ENCODE results near the gene C4orf50. TPM values are rescaled to one million over a fixed set of nuclear protein-coding genes. Genes with fewer than 3 reads are reported as not detected.

Gene C4orf50
- total and polyA plus RNA-seq, 8 donors, result 0.01 to 0.10 (median 0.01) TPM; not detected in 1

- H3K27ac ChIP-seq, result peak overlapping the region in 1 of 2 donors; percentile 50
- peaks cover 57 to 88% of the 10 kb centered on the region in 2 donors for H3K27me3 ChIP-seq
- H3K4me1 ChIP-seq, result peaks cover 0 to 42% of the 10 kb centered on the region in 2 donors
- no peak for TF ChIP-seq CTCF (IDR thresholded peaks at IDR 0.05)
- intact Hi-C loops (cut with DNase I), result no loop called here
- DNase-seq (peak in 1 of 4 donors; percentile 75), ATAC-seq (no peak)
- peak overlapping the region; percentile 17 to 45 for H3K4me3 ChIP-seq
- no peaks in the 10 kb centered on the region for H3K9me3 ChIP-seq
- H3K36me3 ChIP-seq, result no peaks in the 10 kb centered on the region
Observed at GRCh38 chr4:5887361-5888221, 130.6 kb downstream of the C4orf50 start.

DNA sequence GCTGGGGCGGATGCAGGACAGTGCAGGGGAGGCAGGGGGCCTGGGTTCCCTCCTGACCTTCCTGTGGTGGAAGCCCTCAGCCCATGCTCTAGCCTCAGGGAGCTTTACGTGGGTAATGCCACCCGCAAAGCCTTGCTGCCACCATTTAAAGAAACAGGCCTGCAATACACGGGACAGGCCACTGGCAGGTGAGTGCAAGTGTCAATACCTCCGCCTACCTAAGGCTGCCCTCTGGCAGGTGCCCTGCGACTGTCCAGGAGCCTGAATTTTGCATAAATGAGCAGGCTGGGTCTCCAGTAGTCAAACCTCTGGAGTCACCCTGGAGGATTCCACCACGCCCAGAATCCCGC is 131.2 kb downstream of the C4orf50 start:
- DNase-seq (no peak), ATAC-seq (no peak)
- Histone ChIP-seq H3K9me3 (no peaks in the 10 kb centered on the region), H3K4me1 (peaks cover 0 to 41% of the 10 kb centered on the region in 2 donors), H3K27me3 (peaks cover 51 to 82% of the 10 kb centered on the region in 2 donors), H3K4me3 (peak overlapping the region; percentile 17 to 45), H3K36me3 (no peaks in the 10 kb centered on the region), H3K27ac (no peak overlapping the region)
- TF ChIP-seq CTCF (IDR thresholded peaks at IDR 0.05), result no peak
- intact Hi-C loops (cut with DNase I), result no loop called here

DNA sequence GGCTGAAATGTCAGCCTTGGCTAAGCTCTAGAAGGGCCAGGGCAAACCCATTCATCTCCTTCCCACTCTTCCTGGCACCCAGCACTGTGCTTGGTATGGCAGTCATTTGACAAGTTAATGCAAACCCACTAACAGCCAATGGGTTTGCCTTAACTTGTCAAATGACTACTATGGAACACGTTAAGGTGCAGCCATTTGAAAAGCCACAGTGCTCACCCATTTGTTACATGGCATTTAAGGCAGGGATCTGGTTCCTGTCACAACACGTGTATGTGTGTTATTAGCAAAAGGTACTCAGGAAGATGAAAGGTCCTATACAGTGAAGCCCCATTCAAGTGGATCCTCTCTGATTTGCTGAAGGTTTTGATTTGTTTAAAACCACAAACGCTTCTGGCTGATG is 132.5 kb downstream of the C4orf50 start:
- intact Hi-C loops (cut with DNase I), result no loop called here
- H3K27me3 ChIP-seq, result peaks cover 41 to 70% of the 10 kb centered on the region in 2 donors
- no peak for DNase-seq
- TF ChIP-seq CTCF (IDR thresholded peaks at IDR 0.05), result no peak
- H3K36me3 ChIP-seq, result no peaks in the 10 kb centered on the region
- H3K4me1 ChIP-seq, result peaks cover 0 to 35% of the 10 kb centered on the region in 2 donors
- no peaks in the 10 kb centered on the region for H3K9me3 ChIP-seq
- ATAC-seq, result no peak
- H3K4me3 ChIP-seq, result no peak overlapping the region
- H3K27ac ChIP-seq, result no peak overlapping the region

DNA sequence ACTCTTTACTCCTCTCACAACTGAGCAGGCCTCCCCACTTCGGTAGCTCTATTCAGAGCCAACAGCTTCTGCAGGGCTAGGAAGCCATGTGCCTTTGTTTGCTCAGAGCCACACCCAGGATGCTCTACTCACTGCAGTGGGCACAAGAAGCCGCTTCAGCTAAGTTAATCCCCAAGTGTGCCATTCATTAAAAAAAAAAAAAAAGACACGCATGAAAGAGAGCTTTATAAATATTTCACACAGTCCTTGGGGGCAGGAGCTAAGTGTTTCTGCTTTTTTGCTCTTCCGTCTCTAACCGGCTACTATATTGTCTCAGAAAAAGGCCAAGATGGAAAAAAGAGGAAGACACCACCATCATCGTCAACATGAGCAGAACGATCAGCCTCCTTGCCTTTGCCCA is 133.4 kb downstream of the C4orf50 start:
- Histone ChIP-seq H3K4me1 (peaks cover 0 to 26% of the 10 kb centered on the region in 2 donors), H3K9me3 (no peaks in the 10 kb centered on the region), H3K27me3 (peaks cover 31 to 66% of the 10 kb centered on the region in 2 donors), H3K36me3 (no peaks in the 10 kb centered on the region), H3K4me3 (no peak overlapping the region), H3K27ac (no peak overlapping the region)
- TF ChIP-seq CTCF (IDR thresholded peaks at IDR 0.05), result no peak
- ATAC-seq (no peak), DNase-seq (no peak)
- intact Hi-C loops (cut with DNase I), result no loop called here

GRCh38 chr4:5883916-5884315 is 134.3 kb downstream of the C4orf50 start:
- Histone ChIP-seq H3K4me1 (peaks cover 0 to 17% of the 10 kb centered on the region in 2 donors), H3K27me3 (peaks cover 23 to 58% of the 10 kb centered on the region in 2 donors), H3K36me3 (no peaks in the 10 kb centered on the region), H3K4me3 (no peak overlapping the region), H3K9me3 (no peaks in the 10 kb centered on the region), H3K27ac (no peak overlapping the region)
- intact Hi-C loops (cut with DNase I), result no loop called here
- ATAC-seq (no peak), DNase-seq (no peak)
- no peak for TF ChIP-seq CTCF (IDR thresholded peaks at IDR 0.05)
